ENCODE data around the gene AGA. TPM values are rescaled to one million over a fixed set of nuclear protein-coding genes. Genes with fewer than 3 reads are reported as not detected.

AGA gene
- polyA plus RNA-seq, 1 of the 3 experiments (the other 2 are of a cell fraction), result 36.8 TPM

DNA sequence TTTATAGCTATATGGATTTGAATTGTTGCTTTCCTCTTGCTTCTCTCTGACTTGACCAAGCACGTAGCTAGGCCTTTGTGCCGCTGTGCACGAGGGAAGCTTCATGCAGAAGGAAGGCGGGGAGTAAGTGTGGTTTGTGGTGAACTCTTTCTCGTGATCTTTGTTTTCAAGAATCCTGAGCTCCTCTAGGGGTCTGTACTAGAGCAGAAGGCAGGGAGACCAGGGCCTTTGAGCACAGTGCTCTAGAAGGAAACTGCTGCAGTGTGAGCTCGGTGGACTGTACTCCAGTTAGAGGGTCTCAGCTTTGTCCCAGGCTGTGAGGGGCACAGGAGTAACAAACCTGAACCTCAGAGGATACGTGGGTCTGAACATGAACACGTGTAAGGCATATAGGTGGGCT lies 49.0 kb downstream of the AGA start:
- Histone ChIP-seq H2AFZ (ENCODE audit: low read depth) (no peak overlapping the region), H3K4me2 (no peak overlapping the region), H3K4me1 (ENCODE audit: control insufficient read depth in 1 of 2, insufficient read depth in 2 of 2, low read depth in 1 of 2, low read length in 1 of 2) (no peaks in the 10 kb centered on the region), H3K9me2 (no peaks in the 10 kb centered on the region), H3K27me3 (ENCODE audit: insufficient read depth) (no peaks in the 10 kb centered on the region), H3K4me3 (ENCODE audit: low read depth in 2 of 2, low read length in 1 of 2) (no peak overlapping the region), H3K79me2 (ENCODE audit: insufficient read depth) (no peaks in the 10 kb centered on the region), H3K9me3 (no peaks in the 10 kb centered on the region), H3K9ac (no peak overlapping the region), H3K36me3 (replicated peaks in 1 of 2; ENCODE audit: control insufficient read depth in 1 of 2, insufficient read depth in 2 of 2, low read length in 1 of 2) (no peaks in the 10 kb centered on the region), H3K27ac (ENCODE audit: low read depth in 2 of 2, low read length in 1 of 2) (no peak overlapping the region), H4K20me1 (ENCODE audit: insufficient read depth) (no peaks in the 10 kb centered on the region), H3F3A (replicated peaks; ENCODE audit: insufficient read depth) (no peaks in the 10 kb centered on the region)
- POLR2A ChIA-PET, result interaction anchor here (0.6 kb wide), 1 partner anchor 386 kb away, joined by 4 read pairs; no protein-coding TSS in a partner anchor
- TF ChIP-seq, protein P1, sequence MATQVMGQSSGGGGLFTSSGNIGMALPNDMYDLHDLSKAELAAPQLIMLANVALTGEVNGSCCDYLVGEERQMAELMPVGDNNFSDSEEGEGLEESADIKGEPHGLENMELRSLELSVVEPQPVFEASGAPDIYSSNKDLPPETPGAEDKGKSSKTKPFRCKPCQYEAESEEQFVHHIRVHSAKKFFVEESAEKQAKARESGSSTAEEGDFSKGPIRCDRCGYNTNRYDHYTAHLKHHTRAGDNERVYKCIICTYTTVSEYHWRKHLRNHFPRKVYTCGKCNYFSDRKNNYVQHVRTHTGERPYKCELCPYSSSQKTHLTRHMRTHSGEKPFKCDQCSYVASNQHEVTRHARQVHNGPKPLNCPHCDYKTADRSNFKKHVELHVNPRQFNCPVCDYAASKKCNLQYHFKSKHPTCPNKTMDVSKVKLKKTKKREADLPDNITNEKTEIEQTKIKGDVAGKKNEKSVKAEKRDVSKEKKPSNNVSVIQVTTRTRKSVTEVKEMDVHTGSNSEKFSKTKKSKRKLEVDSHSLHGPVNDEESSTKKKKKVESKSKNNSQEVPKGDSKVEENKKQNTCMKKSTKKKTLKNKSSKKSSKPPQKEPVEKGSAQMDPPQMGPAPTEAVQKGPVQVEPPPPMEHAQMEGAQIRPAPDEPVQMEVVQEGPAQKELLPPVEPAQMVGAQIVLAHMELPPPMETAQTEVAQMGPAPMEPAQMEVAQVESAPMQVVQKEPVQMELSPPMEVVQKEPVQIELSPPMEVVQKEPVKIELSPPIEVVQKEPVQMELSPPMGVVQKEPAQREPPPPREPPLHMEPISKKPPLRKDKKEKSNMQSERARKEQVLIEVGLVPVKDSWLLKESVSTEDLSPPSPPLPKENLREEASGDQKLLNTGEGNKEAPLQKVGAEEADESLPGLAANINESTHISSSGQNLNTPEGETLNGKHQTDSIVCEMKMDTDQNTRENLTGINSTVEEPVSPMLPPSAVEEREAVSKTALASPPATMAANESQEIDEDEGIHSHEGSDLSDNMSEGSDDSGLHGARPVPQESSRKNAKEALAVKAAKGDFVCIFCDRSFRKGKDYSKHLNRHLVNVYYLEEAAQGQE (IDR thresholded peaks at IDR 0.05; ENCODE audit: low read depth, low read length), result no peak
- TF ChIP-seq ELF1 (IDR thresholded peaks at IDR 0.05), result no peak
- no peak for TF ChIP-seq TCF12 (IDR thresholded peaks at IDR 0.05)
- TF ChIP-seq, protein P2, sequence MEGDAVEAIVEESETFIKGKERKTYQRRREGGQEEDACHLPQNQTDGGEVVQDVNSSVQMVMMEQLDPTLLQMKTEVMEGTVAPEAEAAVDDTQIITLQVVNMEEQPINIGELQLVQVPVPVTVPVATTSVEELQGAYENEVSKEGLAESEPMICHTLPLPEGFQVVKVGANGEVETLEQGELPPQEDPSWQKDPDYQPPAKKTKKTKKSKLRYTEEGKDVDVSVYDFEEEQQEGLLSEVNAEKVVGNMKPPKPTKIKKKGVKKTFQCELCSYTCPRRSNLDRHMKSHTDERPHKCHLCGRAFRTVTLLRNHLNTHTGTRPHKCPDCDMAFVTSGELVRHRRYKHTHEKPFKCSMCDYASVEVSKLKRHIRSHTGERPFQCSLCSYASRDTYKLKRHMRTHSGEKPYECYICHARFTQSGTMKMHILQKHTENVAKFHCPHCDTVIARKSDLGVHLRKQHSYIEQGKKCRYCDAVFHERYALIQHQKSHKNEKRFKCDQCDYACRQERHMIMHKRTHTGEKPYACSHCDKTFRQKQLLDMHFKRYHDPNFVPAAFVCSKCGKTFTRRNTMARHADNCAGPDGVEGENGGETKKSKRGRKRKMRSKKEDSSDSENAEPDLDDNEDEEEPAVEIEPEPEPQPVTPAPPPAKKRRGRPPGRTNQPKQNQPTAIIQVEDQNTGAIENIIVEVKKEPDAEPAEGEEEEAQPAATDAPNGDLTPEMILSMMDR (IDR thresholded peaks at IDR 0.05), result no peak
- TF ChIP-seq GATA2 (CRISPR knock-in tag; IDR thresholded peaks at IDR 0.05), result no peak
- TF ChIP-seq, protein P3, sequence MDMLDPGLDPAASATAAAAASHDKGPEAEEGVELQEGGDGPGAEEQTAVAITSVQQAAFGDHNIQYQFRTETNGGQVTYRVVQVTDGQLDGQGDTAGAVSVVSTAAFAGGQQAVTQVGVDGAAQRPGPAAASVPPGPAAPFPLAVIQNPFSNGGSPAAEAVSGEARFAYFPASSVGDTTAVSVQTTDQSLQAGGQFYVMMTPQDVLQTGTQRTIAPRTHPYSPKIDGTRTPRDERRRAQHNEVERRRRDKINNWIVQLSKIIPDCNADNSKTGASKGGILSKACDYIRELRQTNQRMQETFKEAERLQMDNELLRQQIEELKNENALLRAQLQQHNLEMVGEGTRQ (IDR thresholded peaks at IDR 0.05; ENCODE audit: borderline replicate concordance, low read depth, low read length), result no peak
- TF ChIP-seq IRF3 (IDR thresholded peaks at IDR 0.05; ENCODE audit: low read depth, low read length), result no peak
- no peak for TF ChIP-seq EP300 (IDR thresholded peaks at IDR 0.05; ENCODE audit: borderline replicate concordance in 1 of 2, low read depth in 1 of 2, low read length in 1 of 2)
- TF ChIP-seq FOXM1 (IDR thresholded peaks at IDR 0.05; ENCODE audit: low read depth), result no peak
- TF ChIP-seq, protein P4, sequence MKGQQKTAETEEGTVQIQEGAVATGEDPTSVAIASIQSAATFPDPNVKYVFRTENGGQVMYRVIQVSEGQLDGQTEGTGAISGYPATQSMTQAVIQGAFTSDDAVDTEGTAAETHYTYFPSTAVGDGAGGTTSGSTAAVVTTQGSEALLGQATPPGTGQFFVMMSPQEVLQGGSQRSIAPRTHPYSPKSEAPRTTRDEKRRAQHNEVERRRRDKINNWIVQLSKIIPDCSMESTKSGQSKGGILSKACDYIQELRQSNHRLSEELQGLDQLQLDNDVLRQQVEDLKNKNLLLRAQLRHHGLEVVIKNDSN (IDR thresholded peaks at IDR 0.05; ENCODE audit: borderline replicate concordance, low read depth), result no peak
- TF ChIP-seq YY1 (IDR thresholded peaks at IDR 0.05; ENCODE audit: low read depth), result no peak
- no peak for TF ChIP-seq JUND (IDR thresholded peaks at IDR 0.05)
- TF ChIP-seq POLR2AphosphoS5 (IDR thresholded peaks at IDR 0.05; ENCODE audit: low read depth, low read length), result no peak
- TF ChIP-seq CHD2 (IDR thresholded peaks at IDR 0.05; ENCODE audit: low read length, partially characterized antibody), result no peak
- WGBS (ENCODE audit: low lambda C conversion rate), result 64% methylated on average over 8 of the region's 8 CpGs
- no peak for DNase-seq
- CTCF ChIA-PET, result interaction anchor here (1.2 kb wide), 1 partner anchor 143 kb away, joined by 3 read pairs; no protein-coding TSS in a partner anchor

Measured in SK-N-SH (cell line).